GM04503 (cell line): ENCODE measurements around the gene TRIM52.
"Not testable (repeated sequence)": the region's sequence is repeated elsewhere in the genome, so short reads cannot be mapped to it uniquely, and the experiment has no call there.

Experiments used
- DNase-seq: peaks from one replicate; pipeline ENCODE4 v3.0.0-alpha.2; 2012; ENCODE audit warnings: low read depth

Gene TRIM52

GRCh38 chr5:181260720-181261319 is at the start of gene TRIM52:
Gene TRIM52 (minus strand): TSS chr5:181261143. CDS start chr5:181260813, 330 bp downstream.
- DNase-seq, result no peak

- not testable (repeated sequence) for DNase-seq
Observed at GRCh38 chr5:181287331-181287730, 26.4 kb upstream of the TRIM52 start.

GRCh38 chr5:181285962-181286705 is 25.2 kb upstream of the TRIM52 start:
- DNase-seq, result not testable (repeated sequence)

- DNase-seq, result not testable (repeated sequence)
Observed at GRCh38 chr5:181283841-181284755, 23.2 kb upstream of the TRIM52 start.

GRCh38 chr5:181283347-181283746 is 22.4 kb upstream of the TRIM52 start:
- DNase-seq, result no peak

- DNase-seq, result no peak
Observed at GRCh38 chr5:181282874-181283273, 21.9 kb upstream of the TRIM52 start.

- DNase-seq, result not testable (repeated sequence)
Observed at GRCh38 chr5:181282415-181282814, 21.5 kb upstream of the TRIM52 start.

- DNase-seq, result no peak
Observed at GRCh38 chr5:181281984-181282316, 21.0 kb upstream of the TRIM52 start.

- no peak for DNase-seq
Observed at GRCh38 chr5:181281077-181281983, 20.4 kb upstream of the TRIM52 start.

- no peak for DNase-seq
Observed at GRCh38 chr5:181280251-181280762, 19.4 kb upstream of the TRIM52 start.

GRCh38 chr5:181273433-181273744 is 12.4 kb upstream of the TRIM52 start:
- DNase-seq, result not testable (repeated sequence)

GRCh38 chr5:181271081-181271480 is 10.1 kb upstream of the TRIM52 start:
- DNase-seq, result no peak

GRCh38 chr5:181267907-181268306 is 7.0 kb upstream of the TRIM52 start:
- not testable (repeated sequence) for DNase-seq

GRCh38 chr5:181267291-181267904 is 6.5 kb upstream of the TRIM52 start:
- DNase-seq, result not testable (repeated sequence)

- no peak for DNase-seq
Observed at GRCh38 chr5:181265092-181265671, 4.2 kb upstream of the TRIM52 start.

GRCh38 chr5:181263633-181264032 is 2.7 kb upstream of the TRIM52 start:
- DNase-seq, result no peak

GRCh38 chr5:181261320-181262049 is 542 bp upstream of the TRIM52 start:
- no peak for DNase-seq

GRCh38 chr5:181259974-181260719 is 796 bp downstream of the TRIM52 start:
- DNase-seq, result no peak

- DNase-seq, result no peak
Observed at GRCh38 chr5:181259283-181259682, 1.7 kb downstream of the TRIM52 start.
